SIG-M5 treated with dmso at 0.1 percent for 504 hours (cell line): ENCODE results near the gene RPS3.
"Not testable (repeated sequence)": the region's sequence is repeated elsewhere in the genome, so short reads cannot be mapped to it uniquely, and the experiment has no call there.

Source experiments
- DNase-seq: peaks from one replicate; lab custom pipeline; 2025; ENCODE audit not compliant: unreplicated experiment; lab: John Stamatoyannopoulos, UW

The RPS3 gene

GRCh38 chr11:75399344-75400145 lies at the start of gene RPS3:
Gene RPS3 (plus strand): TSS chr11:75399518. CDS start chr11:75399548, 30 bp downstream.
- DNase-seq, result peak; percentile 93

- peak; percentile 29 for DNase-seq
Measured at GRCh38 chr11:75349521-75350116, 49.7 kb upstream of the RPS3 start.

GRCh38 chr11:75350122-75350742 lies 49.1 kb upstream of the RPS3 start:
- no peak for DNase-seq

DNA sequence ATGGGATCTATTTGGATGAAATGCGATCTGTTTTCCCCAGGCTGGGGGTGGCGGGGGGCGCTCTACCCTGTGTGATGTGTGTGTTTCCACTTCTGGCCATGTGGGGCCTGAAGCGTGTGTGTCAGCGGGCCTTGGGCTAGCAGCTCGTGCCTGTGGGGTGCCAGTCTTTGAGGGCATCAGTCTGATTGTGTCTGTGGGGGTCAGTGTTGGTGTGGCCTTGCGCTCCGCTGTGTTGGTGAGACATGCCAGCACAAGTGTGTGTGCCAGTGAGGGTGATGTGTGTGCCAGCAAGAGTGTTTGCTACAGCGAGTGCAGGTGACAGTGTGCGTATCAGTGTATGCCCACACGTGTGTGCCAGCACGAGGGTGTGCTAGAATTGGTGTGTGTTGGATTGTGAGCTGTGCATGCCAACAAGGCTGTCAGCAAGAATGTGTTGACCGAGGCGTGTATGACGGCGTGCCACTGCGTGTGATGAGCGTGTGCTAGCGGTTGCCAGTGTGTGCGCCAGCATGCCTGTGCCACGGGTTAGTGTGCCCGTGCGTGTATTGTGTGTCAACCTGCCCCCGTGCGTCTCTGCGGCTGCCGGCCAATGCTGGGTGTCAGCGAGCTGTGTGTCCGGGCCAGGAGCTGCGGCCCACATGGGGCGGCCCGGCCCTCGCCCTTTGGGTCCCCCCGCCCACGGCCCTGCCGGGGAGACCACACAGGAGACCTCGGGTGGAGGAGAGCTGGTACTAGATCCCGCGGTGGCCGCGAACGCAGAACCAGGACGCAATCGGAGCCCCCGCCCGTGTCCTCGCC lies 48.4 kb upstream of the RPS3 start:
- no peak for DNase-seq

DNA sequence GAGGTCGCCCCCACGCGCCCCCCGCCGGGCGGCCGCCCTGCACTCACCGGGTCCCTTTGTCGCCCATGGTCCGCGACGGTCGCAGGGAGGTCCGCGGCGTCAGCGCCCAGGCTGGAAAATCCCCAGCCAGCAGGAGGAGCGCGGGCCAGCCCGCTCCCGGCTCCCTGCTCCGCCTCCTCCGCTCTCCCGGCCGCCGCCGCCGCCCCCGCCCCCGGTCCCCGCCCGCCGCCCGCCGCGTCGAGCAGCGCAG lies 47.9 kb upstream of the RPS3 start, which contains the start of gene ARRB1:
TSS of gene ARRB1 (minus strand) at position 121 of the 250 bp plus-strand sequence. CDS start at position 67, 54 bp downstream.
- no peak for DNase-seq

DNA sequence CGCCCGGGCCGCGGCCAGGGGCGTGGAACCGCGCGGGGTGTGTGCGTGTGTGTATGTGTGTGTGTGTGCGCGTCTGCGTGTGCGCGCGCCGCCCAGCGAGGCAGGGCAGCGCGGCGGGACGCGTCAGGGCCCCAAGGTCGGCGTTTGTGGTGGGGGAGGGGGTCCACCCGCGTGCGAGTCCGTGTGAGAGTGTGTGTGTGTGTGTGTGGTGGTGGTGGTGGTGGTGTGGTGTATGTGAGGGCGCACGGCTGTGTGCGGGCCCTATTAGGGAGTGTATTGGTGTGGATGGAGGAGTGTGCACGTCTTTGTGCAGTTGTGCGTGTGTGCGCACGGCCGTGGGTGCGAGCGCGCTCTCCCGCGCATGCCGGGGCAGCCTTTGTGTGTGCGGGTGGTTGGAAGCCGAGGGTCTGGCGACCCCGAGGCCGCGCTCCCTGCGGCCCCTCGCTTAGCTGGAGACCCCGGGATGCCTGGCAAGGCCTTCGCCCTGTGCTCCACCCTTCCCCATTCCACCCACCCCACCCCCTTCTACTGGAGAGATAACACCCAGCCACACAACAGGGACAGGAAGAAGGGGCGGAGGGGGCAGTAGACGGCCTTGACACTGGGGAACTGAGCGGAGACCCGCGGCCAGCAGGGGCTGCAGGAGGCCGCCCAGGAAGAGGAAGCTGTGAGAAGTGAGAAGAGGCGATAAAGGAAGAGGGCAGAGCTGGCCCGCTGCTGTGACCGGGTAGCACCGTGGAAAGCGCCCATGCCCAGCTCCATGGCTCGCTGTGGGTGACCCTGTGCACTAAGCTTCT lies 47.3 kb upstream of the RPS3 start:
- peak; percentile 77 for DNase-seq

GRCh38 chr11:75352588-75353206 lies 46.6 kb upstream of the RPS3 start:
- DNase-seq, result no peak

GRCh38 chr11:75355051-75355450 lies 44.3 kb upstream of the RPS3 start:
- no peak for DNase-seq

DNA sequence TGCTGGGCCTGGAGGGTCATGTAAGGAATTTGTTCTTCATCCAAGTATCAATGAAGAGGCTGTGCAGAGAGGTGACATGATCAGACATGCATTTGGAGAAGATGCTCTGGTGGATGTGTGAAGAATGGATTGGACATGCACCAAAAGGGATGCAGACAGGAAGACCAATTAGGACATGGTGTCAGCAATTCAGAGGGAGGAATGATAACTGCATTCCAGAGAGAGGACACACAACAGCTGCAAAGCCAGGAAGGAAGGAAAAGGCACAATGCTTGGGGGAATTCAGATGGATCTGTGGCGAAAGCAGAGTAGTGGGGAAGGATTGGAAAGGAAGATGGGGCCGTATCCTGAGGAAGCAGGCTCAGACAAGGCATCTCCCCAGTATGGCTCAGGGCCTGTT lies 42.7 kb upstream of the RPS3 start:
- no peak for DNase-seq

DNA sequence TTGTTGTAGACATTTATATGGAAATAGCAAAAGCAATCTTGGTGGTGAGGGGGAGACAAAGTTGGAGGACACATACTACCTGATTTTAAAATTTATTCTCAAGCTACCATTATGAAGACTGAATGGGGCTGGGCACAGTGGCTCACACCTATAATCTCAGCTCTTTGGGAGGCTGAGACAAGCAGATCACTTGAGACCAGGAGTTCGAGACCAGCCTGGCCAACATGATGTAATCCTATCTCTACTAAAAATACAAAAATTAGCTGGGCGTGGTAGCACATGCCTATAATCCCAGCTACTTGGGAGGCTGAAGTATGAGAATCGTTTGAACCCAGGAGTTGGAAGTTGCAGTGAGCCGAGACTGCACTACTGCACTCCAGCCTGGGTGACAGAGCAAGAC lies 37.0 kb upstream of the RPS3 start:
- DNase-seq, result not testable (repeated sequence)

DNA sequence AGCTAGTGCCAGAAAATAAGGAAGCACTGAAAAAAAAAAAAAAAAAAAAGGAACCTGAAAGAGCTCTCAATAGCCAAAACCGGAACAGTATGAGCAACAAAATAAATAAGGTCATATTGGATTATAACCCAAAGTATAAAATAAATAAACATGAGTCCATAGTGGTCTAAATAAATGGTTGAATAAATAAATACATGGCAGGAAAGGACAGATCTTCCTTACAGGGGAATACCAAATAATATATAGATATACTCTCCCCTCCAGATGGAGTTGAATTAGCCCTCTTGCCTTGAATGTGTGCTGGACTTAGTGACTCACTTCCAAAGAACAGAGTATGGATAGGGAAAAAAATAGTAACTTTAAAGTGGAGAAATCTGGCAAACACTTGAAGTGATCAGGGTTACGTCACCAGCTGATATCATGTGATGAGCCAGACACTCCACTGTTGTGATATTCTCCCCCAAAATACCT lies 33.6 kb upstream of the RPS3 start:
- DNase-seq, result peak; percentile 58

DNA sequence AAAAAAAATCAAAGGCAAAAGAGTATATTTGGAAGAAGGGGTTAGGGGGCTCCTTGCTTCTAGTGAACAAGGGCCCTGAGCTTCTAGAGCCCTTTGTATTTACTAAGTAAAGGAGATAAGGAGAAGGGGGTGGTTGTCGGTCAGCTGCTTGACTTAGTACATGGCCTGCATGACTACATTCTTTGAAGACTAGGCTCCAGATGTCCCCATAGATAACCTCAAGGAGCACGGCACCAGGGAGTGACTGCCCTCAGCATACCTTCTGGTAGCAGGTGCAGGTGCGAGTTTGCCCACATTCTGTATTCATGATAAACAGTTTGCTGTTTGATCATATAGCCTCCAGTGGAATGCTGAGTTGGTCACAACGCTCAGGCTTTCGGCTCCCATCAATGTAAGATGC lies 32.5 kb upstream of the RPS3 start:
- peak; percentile 48 for DNase-seq

GRCh38 chr11:75369560-75370255 lies 29.6 kb upstream of the RPS3 start:
- DNase-seq, result peak; percentile 46

DNA sequence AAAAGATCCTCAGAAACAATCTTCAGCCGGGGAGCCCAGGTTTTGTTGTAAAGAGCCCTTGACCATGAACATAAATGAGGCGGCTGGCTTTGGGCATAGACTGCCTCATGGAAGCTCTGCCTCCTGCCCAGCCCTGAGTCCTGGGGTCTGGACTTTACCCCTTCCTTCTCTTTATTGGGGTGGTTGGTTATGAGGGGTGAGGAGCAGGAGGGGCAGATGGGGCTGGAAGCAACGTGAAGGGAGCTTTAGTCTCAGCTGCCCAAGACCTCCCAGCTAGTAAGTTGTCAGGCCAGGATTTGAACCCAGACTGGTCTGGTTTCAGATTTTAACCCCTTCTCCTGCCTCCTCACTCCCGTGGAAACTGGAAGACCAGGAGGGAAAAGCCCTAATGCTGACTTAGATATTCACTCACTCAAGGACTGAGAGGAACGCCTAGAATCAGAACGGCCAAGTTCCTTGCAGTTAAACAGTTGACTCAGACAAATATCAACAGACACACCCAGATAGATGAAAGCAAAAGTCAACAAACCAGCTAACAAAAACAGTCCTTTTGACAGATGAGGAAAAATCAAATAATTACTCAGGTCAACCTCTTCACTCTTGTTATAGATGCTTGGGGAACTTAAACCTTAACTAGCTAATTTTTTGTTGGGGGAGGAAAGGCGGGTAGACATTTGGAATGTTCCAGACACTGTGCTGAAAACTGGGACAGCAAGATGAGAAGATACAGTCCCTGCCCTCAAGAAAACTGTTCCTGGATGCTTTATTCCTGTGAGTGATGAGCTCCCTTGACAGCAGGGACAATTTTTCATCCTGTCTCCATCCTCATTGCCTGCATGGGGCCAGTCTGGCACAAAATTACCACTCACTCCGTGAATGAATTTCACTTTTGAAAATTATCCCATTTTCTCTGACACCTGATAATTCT lies 27.1 kb upstream of the RPS3 start:
- peak; percentile 67 for DNase-seq

GRCh38 chr11:75373201-75373600 lies 26.1 kb upstream of the RPS3 start:
- no peak for DNase-seq

DNA sequence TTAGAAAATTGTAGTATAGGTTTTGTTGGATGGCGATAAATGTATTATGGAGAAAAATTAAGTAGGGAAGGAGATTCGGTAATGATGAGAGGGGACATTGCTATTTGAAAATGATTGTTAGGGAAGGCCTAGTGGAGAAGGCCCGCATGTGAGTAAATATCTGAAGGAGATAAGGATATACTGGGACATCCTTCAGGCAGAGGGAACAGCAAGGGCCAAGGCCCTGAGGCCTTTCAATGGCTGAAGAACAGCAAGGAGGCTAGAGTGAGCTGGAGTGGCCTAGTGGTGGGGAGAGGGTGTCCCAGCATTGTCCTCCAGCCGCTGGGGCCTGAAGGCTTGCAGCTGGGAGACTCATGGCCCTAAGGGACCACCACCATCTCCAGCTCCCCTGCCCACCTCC lies 24.7 kb upstream of the RPS3 start:
- DNase-seq, result no peak

DNA sequence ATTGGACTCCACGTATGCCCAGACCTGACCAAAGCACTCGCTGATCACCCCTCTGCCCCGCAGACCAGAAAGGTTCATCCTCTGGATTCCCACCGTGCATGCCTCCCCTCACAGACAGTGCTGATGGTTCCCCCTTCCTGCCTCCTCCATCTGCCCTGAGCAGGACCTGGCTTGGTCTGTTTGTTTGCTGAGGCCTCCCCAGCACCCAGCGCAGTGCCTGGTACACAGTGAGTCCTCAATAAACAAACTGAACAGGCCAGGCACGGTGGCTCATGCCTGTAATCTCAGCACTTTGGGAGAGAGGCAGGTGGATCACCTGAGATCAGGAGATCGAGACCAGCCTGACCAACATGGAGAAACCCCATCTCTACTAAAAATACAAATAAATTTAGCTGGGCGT lies 23.7 kb upstream of the RPS3 start:
- no peak for DNase-seq

DNA sequence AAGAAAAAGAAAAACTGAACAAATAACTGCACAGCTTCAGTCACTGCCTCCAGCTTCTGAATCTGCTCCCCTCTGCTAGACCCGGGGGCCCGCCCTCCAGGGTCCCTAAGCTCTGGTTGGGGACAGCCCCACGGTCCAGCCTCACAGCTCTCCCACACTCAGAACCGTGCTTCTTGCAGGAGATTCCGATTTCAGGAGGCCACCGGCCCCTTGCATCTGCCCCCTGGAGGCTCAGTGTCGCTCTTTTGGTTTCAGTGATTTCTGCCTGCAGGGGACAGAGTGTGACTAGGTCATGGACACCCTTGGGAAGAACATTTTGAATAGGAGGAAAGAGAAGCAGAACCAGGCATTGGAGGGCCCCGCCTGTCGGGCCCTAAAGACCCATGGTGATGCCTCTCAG lies 23.1 kb upstream of the RPS3 start:
- no peak for DNase-seq

DNA sequence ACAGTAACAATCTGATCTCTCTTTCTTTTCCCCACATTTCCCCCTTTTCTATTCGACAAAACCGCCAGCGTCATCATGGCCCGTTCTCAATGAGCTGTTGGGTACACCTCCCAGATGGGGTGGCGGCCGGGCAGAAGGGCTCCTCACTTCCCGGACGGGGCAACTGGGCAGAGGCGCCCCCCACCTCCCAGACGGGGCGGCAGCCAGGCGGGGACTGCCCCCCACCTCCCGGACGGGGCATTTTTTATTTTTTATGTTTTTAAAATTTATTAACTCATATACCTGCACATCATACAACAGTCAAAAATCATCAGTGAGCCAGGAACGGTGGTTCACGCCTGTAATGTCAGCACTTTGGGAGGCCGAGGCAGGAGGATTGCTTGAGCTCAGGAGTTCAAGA lies 20.5 kb upstream of the RPS3 start:
- not testable (repeated sequence) for DNase-seq
